Measurements from ENCODE around the gene ALPI.
"Not testable (repeated sequence)": the region's sequence is repeated elsewhere in the genome, so short reads cannot be mapped to it uniquely, and the experiment has no call there.

ALPI gene

GRCh38 chr2:232442431-232442830 lies 13.5 kb upstream of the ALPI start:
- not testable (repeated sequence) for DNase-seq

DNA sequence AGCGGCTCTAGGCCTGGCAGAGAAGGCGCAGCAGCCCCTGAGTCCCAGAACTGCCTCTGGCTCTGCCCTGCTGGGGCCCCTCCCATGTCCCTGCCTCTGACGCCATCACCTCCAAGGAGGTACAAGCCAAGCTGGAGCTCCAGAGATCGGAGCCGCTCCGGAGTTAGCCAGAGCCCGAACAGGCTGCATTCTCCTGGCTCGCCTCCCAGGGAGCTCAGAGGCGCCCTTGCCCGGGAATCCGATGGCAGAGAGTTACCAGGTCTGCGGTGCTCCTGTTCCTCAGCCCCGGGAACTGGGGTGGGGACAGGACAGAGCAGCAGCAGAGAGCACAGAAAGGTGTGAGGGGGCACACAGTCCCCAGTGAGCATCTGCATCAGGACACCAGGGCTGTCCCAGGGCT lies 12.9 kb upstream of the ALPI start:
- DNase-seq, result not testable (repeated sequence)

GRCh38 chr2:232443669-232444408 lies 12.1 kb upstream of the ALPI start:
- not testable (repeated sequence) for DNase-seq

GRCh38 chr2:232444409-232445148 lies 11.4 kb upstream of the ALPI start:
- DNase-seq, result no peak

GRCh38 chr2:232445149-232445885 lies 10.6 kb upstream of the ALPI start:
- DNase-seq, result not testable (repeated sequence)

- not testable (repeated sequence) for DNase-seq
Observed at GRCh38 chr2:232446266-232446777, 9.6 kb upstream of the ALPI start.

GRCh38 chr2:232447091-232447620 lies 8.8 kb upstream of the ALPI start:
- no peak for DNase-seq

DNA sequence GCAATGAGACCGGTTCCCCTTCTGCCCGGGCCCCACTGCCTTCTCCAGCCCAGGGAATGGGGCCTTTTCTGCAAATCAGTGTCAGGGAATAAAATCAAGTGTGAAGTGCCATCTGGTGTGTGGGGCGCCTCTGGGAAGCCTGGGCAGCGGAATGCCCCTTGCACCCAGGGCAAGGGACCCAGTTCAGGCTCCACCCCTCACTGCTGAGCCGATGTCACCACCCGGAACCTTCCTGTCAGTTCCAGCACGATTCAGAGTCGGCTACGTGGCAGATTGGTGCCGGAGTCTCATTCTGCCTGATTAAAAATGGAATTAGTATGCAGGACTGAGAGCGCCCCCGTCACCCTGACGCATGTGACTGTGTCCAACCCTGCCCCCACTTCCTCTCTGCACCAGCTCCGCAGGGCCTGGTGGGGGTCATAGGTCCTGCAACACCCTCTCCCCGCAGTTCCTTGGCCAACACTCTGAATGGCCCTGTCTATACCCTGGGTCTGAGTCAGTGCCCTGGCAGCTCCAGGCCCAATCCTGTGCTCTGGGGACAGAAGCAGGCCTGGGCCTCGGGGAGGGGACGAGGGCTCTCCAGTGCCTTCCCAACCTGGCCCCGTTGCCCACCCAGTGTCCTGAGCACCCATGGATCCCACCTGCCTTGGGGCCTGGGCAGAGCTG lies 8.2 kb upstream of the ALPI start:
- DNase-seq, result peak; percentile 37

DNA sequence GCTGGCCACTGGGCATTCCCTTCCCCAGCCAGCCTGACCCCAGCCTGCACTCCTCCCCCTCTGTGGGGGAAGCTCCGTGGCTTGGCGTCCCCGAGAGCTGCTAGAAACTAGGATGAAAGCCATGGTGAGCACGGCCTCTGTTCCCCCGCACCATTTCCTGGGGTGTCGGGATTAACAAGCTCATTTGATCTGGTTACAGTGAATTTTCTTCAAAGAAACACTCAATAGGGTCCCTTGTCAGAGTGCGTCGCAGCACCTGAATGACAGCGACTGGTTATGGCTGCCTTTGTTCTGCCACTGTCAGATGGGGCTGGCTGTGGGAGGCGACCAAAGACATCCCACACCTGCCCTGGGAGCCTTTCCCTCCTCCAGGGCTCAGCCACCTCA lies 7.7 kb upstream of the ALPI start:
- peak; percentile 52 for DNase-seq

DNA sequence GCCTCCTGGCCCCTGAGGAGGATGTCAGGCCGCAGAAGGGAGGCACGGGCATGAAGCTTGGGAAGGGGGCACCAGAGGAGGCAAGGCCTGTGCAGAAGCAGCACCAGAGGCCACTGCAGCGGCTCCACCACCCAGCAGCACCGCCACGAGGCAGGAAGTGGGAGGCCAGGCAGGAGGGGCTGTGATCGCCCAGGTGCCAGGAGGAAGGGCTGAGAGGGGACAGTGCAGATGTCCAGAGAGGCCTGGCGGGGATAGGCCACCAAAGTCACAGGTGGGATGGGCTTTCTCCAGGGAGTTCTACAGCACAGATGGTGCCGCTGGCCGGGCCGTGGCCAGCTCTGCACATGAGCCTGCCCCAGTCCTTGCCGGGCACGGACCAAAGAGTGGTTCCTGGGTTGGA lies 6.0 kb upstream of the ALPI start:
- DNase-seq, result no peak

- DNase-seq, result not testable (repeated sequence)
Observed at GRCh38 chr2:232451645-232452044, 4.3 kb upstream of the ALPI start.

- DNase-seq, result no peak
Observed at GRCh38 chr2:232454630-232455029, 1.3 kb upstream of the ALPI start.

DNA sequence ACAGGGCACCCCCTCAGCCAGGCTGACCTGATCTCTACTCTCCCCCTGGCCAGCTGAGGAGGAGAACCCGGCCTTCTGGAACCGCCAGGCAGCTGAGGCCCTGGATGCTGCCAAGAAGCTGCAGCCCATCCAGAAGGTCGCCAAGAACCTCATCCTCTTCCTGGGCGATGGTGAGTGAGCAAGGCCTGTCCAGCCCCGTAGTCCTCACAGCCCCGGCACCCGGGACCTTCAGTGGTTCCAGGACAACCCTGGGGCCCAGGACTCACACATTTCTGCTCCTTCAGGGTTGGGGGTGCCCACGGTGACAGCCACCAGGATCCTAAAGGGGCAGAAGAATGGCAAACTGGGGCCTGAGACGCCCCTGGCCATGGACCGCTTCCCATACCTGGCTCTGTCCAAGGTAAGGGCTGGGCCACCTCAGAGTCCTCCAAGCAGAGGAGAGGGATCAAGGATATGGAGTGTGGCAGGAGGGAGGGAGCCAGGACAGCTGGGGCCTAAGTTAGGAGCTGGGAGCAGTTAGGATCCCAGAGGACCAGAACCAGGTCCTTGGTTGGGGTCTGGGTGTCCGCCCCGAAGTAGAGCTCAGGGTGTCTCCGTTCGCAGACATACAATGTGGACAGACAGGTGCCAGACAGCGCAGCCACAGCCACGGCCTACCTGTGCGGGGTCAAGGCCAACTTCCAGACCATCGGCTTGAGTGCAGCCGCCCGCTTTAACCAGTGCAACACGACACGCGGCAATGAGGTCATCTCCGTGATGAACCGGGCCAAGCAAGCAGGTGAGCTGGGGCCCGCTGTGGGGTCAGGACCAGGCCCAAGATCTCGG lies 555 bp downstream of the ALPI start:
- DNase-seq, result no peak

DNA sequence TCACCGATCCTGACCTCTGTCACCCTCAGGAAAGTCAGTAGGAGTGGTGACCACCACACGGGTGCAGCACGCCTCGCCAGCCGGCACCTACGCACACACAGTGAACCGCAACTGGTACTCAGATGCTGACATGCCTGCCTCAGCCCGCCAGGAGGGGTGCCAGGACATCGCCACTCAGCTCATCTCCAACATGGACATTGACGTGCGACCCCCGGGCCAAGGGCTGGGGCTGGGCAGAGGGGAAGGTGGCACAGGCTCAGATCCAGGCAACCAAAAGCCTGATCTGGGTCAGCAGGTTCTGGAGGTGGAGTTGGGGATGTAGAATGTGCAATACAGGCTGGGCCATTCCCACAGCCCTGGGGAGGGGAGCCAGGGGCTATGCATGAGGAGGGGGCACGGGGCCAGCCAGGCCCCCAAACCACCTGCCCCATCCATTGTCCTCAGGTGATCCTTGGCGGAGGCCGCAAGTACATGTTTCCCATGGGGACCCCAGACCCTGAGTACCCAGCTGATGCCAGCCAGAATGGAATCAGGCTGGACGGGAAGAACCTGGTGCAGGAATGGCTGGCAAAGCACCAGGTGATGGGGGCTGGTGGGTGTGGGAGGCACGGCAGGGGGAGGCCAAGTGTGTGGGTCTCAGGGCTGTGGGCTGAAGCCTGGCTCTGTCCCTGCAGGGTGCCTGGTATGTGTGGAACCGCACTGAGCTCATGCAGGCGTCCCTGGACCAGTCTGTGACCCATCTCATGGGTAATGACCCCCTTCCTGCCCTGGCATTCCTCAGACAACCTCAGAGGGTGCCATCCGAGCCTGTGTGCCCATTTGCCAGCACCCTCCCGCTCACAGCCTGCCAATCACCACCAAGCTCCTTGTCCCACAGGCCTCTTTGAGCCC lies 1.4 kb downstream of the ALPI start:
- no peak for DNase-seq

- DNase-seq, result no peak
Observed at GRCh38 chr2:232458051-232458660, 2.2 kb downstream of the ALPI start.

DNA sequence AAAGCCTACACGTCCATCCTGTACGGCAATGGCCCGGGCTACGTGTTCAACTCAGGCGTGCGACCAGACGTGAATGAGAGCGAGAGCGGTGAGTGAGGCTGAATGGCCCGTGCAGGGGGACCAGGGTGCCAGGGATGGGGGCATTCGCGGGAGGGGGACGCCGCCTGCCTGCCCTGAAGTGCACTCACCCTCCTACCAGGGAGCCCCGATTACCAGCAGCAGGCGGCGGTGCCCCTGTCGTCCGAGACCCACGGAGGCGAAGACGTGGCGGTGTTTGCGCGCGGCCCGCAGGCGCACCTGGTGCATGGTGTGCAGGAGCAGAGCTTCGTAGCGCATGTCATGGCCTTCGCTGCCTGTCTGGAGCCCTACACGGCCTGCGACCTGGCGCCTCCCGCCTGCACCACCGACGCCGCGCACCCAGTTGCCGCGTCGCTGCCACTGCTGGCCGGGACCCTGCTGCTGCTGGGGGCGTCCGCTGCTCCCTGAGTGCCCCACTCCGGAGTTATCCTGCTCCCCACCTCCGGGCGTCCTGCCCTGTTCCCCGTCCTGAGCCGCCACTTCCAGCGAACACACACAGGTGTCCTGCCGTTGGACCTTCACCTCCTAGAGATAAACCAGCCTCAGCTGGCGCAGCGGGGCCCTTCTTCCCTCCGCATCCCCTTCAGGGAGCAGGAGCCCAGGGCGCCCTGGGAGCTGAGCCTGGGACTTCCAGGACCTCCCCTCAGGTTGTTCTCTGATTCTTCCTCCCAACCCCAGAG lies 2.9 kb downstream of the ALPI start:
- DNase-seq, result no peak

DNA sequence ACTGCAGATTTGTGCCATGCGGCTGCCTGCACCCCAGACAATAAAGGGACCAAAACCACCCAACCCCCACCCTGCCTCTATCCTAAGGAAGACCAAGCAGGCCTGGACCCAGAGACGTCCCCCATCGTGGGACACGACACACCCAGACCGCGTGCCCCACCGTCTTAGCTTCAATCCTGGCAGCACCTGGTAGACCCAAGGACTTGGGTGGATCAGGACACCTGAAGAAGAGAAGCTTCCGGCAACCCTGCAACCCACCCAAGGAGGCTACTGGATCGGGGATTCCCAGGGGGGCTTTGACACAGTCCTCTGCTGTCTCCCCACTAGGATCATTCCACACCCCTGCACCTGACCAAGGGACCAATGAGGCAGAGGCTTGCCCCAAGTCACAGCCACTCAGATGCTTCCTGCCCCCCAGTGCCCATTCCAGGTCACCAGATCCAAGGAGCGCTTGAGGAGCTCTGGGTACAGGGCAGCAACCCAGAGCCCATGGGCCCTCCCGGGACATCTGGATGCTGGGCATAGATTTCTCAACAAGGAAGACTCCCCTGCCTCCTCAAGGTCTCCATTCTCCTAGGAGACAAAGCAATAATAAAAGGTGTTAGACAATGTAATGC lies 3.6 kb downstream of the ALPI start:
- no peak for DNase-seq

- DNase-seq, result no peak
Observed at GRCh38 chr2:232460171-232460570, 4.2 kb downstream of the ALPI start.
